DND-41 (cell line): Measurements from ENCODE around the gene CACNA1I.

Source experiments
- ATAC-seq: fragments of 200-7000 bp; cut with Tn5 transposase; 3 replicates; pipeline ENCODE4 v1.9.1; 2021; ENCODE audit warnings: low read depth; ENCODE audit not compliant: insufficient read depth
- DNase-seq: peaks from one replicate; pipeline ENCODE4 v3.0.0-alpha.2; 2020
- H2AFZ ChIP-seq: 2 replicates; pipeline ENCODE4 v1.6.0; 2012; ENCODE audit warnings: low read depth, low read length
- H3K27ac ChIP-seq: 2 replicates; pipeline ENCODE4 v1.5.1; 2012; ENCODE audit warnings: low read length, inconsistent platforms
- H3K27me3 ChIP-seq: fragments of 200-600 bp; sonication (generic); 2 replicates; pipeline ENCODE4 v1.6.0; 2012; ENCODE audit warnings: low read length, mild to moderate bottlenecking, inconsistent platforms; ENCODE audit not compliant: insufficient read depth, poor library complexity
- H3K36me3 ChIP-seq: 2 replicates; pipeline ENCODE4 v1.5.1; 2012; ENCODE audit warnings: low read length, inconsistent platforms; ENCODE audit not compliant: insufficient read depth
- H3K4me1 ChIP-seq: 2 replicates; pipeline ENCODE4 v1.5.1; 2012; ENCODE audit warnings: mild to moderate bottlenecking, low read length; ENCODE audit not compliant: insufficient read depth
- H3K4me2 ChIP-seq: 2 replicates; pipeline ENCODE4 v1.6.0; 2012; ENCODE audit warnings: mild to moderate bottlenecking, moderate library complexity, low read length, inconsistent platforms; ENCODE audit not compliant: insufficient read depth
- H3K4me3 ChIP-seq, 2 experiments: fragments of 200-600 bp in 1 of 2; shearing (Covaris generic) in 1 of 2; 2 replicates each; pipeline ENCODE4 v1.5.1; 2012 to 2016; ENCODE audit warnings: inconsistent platforms in 2 of 2, low read length in 2 of 2, mild to moderate bottlenecking in 2 of 2, low read depth in 1 of 2, moderate library complexity in 1 of 2
- H3K79me2 ChIP-seq: 2 replicates; pipeline ENCODE4 v1.6.0; 2012; ENCODE audit warnings: low read length, inconsistent platforms; ENCODE audit not compliant: insufficient read depth
- H3K9ac ChIP-seq: 2 replicates; pipeline ENCODE4 v1.6.0; 2012; ENCODE audit warnings: low read depth, mild to moderate bottlenecking, inconsistent platforms, low read length, moderate library complexity
- H3K9me3 ChIP-seq: 2 replicates; pipeline ENCODE4 v1.5.1; 2012; ENCODE audit warnings: low read length, moderate library complexity, mild to moderate bottlenecking, inconsistent platforms; ENCODE audit not compliant: insufficient read depth, severe bottlenecking
- H4K20me1 ChIP-seq: 2 replicates; pipeline ENCODE4 v1.6.0; 2012; ENCODE audit warnings: low read length; ENCODE audit not compliant: insufficient read depth
- CTCF ChIP-seq: IDR thresholded peaks from 2 replicates; pipeline ENCODE4 v1.5.1; 2012; ENCODE audit warnings: borderline replicate concordance, low read length, moderate library complexity, mild to moderate bottlenecking; ENCODE audit not compliant: poor library complexity, severe bottlenecking; ENCODE audit errors: extremely low read depth
- EZH2 ChIP-seq: IDR thresholded peaks from 3 replicates; pipeline ENCODE4 v1.6.1; 2012; ENCODE audit warnings: borderline replicate concordance, low read depth, mild to moderate bottlenecking, moderate library complexity, low read length, inconsistent platforms; ENCODE audit not compliant: severe bottlenecking

Gene CACNA1I

GRCh38 chr22:39686178-39686620 is 115.6 kb downstream of the CACNA1I start:
- no peaks in the 10 kb centered on the region for H3K36me3 ChIP-seq
- no peak overlapping the region for H3K9ac ChIP-seq
- H3K4me2 ChIP-seq, result no peak overlapping the region
- TF ChIP-seq CTCF (no peak), EZH2 (no peak)
- no peaks in the 10 kb centered on the region for H3K9me3 ChIP-seq
- ATAC-seq, result no peak
- no peaks in the 10 kb centered on the region for H3K27me3 ChIP-seq
- DNase-seq, result no peak
- H4K20me1 ChIP-seq, result no peaks in the 10 kb centered on the region
- H3K4me3 ChIP-seq, result no peak overlapping the region
- H3K27ac ChIP-seq, result no peak overlapping the region
- no peaks in the 10 kb centered on the region for H3K4me1 ChIP-seq
- no peak overlapping the region for H2AFZ ChIP-seq
- H3K79me2 ChIP-seq, result no peaks in the 10 kb centered on the region

GRCh38 chr22:39686776-39687525 is 116.4 kb downstream of the CACNA1I start:
- Histone ChIP-seq H3K9me3 (no peaks in the 10 kb centered on the region), H3K27ac (no peak overlapping the region), H4K20me1 (no peaks in the 10 kb centered on the region), H3K27me3 (no peaks in the 10 kb centered on the region), H3K4me1 (no peaks in the 10 kb centered on the region), H3K9ac (no peak overlapping the region), H3K36me3 (no peaks in the 10 kb centered on the region), H3K79me2 (no peaks in the 10 kb centered on the region), H3K4me2 (no peak overlapping the region), H2AFZ (no peak overlapping the region), H3K4me3 (no peak overlapping the region)
- ATAC-seq (no peak), DNase-seq (no peak)
- no peak for TF ChIP-seq EZH2
- no peak for TF ChIP-seq CTCF

- Histone ChIP-seq H3K9me3 (no peaks in the 10 kb centered on the region), H3K4me2 (no peak overlapping the region), H3K4me3 (no peak overlapping the region), H3K27ac (no peak overlapping the region), H3K4me1 (no peaks in the 10 kb centered on the region), H2AFZ (no peak overlapping the region), H3K9ac (no peak overlapping the region), H3K79me2 (no peaks in the 10 kb centered on the region), H3K27me3 (no peaks in the 10 kb centered on the region), H3K36me3 (no peaks in the 10 kb centered on the region), H4K20me1 (no peaks in the 10 kb centered on the region)
- TF ChIP-seq EZH2 (no peak), CTCF (no peak)
- ATAC-seq (no peak), DNase-seq (no peak)
Measured at GRCh38 chr22:39688186-39688785, 117.7 kb downstream of the CACNA1I start.
